Nephron progenitor cell (in vitro differentiated cells): ENCODE results near the gene JARID2.

Source experiments
- DNase-seq: peaks from one replicate; pipeline ENCODE4 v3.0.0; 2021
- H3K27ac Mint-ChIP-seq: 2 replicates; pipeline ENCODE4 v1.8.0; 2021; ENCODE audit warnings: mild to moderate bottlenecking, moderate library complexity, mixed read lengths
- H3K27me3 Mint-ChIP-seq: 2 replicates; pipeline ENCODE4 v1.8.0; 2021; ENCODE audit warnings: mild to moderate bottlenecking, low read depth, mixed read lengths; ENCODE audit not compliant: poor library complexity
- H3K36me3 Mint-ChIP-seq: 2 replicates; pipeline ENCODE4 v1.8.0; 2021; ENCODE audit warnings: low read depth, mixed read lengths
- H3K4me1 Mint-ChIP-seq: 2 replicates; pipeline ENCODE4 v1.8.0; 2021; ENCODE audit warnings: mixed read lengths
- H3K4me3 Mint-ChIP-seq: 2 replicates; pipeline ENCODE4 v1.8.0; 2021; ENCODE audit warnings: mild to moderate bottlenecking, moderate library complexity, mixed read lengths
- H3K9me3 Mint-ChIP-seq: 2 replicates; pipeline ENCODE4 v1.8.0; 2021; ENCODE audit warnings: mild to moderate bottlenecking, moderate library complexity, mixed read lengths
- TF ChIP-seq, protein P1 (sequence below): fragments of 200-600 bp; sonication (generic); IDR thresholded peaks from 2 replicates; pipeline ENCODE4 v1.5.0; 2021; ENCODE audit warnings: antibody characterized with exemption

JARID2 gene

DNA sequence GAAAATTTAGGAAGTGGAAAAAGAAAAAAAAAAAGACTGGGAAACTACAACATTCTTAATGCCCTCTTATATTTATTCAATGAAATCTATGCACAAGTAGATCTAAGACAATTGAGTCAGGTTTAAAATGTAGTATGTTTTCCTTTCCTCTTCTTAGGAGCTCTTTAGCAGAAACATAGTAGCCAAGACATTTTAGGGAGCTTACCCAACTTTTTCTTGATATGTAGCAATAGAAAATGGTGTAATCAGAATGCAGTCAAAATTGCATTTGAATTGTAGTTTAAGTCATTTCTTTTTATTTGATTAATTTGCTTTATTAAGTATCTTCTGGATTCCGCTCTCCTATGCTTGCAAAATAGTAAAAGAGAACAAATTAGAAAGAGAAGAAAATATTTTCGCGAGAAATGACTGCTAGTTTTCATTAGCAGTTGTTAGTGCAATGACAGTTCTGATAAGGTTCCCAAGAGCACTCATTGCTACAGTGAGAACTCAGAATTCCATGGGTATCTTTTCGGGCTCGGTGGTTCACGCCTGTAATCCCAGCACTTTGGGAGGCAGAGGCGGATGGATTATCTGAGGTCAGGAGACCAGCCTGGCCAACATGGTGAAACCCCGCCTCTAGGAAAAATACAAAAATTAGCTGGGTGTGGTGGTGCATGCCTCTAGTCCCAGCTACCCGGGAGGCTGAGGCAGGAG, 52.2 kb downstream of the JARID2 start:
- Mint-ChIP-seq H3K36me3 (peaks cover 16% of the 10 kb centered on the region), H3K9me3 (no peaks in the 10 kb centered on the region), H3K4me3 (no peak overlapping the region), H3K27me3 (no peaks in the 10 kb centered on the region), H3K27ac (no peak overlapping the region), H3K4me1 (peaks cover 71% of the 10 kb centered on the region)
- no peak for DNase-seq
- TF ChIP-seq, protein P1, sequence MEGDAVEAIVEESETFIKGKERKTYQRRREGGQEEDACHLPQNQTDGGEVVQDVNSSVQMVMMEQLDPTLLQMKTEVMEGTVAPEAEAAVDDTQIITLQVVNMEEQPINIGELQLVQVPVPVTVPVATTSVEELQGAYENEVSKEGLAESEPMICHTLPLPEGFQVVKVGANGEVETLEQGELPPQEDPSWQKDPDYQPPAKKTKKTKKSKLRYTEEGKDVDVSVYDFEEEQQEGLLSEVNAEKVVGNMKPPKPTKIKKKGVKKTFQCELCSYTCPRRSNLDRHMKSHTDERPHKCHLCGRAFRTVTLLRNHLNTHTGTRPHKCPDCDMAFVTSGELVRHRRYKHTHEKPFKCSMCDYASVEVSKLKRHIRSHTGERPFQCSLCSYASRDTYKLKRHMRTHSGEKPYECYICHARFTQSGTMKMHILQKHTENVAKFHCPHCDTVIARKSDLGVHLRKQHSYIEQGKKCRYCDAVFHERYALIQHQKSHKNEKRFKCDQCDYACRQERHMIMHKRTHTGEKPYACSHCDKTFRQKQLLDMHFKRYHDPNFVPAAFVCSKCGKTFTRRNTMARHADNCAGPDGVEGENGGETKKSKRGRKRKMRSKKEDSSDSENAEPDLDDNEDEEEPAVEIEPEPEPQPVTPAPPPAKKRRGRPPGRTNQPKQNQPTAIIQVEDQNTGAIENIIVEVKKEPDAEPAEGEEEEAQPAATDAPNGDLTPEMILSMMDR, result no peak

DNA sequence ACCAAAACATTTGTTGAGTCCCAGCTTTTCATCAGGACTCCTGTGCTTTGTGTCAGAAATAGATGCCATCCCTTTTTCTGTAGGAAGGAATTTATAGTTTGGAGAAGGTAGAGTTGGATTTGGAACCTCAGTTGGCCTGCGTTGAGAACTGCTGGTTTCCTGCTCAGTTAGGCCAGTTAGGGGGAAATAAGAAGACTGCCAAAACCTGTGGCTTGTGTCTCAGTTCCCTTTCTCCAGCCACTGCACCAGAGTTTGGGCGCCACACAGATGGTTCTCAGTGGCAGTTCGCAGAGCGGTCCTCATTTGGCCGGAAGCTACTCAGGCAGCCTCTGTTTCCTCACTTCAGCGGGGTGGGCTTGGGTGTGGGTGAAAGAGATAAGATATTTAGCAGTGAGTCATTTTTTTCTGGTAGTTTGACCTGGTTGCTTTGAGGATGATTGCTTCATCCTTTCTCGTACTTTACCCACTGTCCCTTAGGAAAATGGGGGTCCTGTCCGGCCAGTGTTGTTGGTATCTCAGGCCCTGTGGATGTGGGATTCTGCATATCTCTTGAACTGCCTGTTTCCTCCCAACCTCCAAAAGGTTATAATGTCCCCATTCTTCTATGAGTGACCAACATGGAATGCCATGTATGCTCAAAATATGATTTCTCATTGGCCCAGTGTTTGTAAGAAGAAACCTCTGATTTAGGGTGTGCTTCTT, 53.7 kb downstream of the JARID2 start:
- peaks cover 71% of the 10 kb centered on the region for H3K4me1 Mint-ChIP-seq

DNA sequence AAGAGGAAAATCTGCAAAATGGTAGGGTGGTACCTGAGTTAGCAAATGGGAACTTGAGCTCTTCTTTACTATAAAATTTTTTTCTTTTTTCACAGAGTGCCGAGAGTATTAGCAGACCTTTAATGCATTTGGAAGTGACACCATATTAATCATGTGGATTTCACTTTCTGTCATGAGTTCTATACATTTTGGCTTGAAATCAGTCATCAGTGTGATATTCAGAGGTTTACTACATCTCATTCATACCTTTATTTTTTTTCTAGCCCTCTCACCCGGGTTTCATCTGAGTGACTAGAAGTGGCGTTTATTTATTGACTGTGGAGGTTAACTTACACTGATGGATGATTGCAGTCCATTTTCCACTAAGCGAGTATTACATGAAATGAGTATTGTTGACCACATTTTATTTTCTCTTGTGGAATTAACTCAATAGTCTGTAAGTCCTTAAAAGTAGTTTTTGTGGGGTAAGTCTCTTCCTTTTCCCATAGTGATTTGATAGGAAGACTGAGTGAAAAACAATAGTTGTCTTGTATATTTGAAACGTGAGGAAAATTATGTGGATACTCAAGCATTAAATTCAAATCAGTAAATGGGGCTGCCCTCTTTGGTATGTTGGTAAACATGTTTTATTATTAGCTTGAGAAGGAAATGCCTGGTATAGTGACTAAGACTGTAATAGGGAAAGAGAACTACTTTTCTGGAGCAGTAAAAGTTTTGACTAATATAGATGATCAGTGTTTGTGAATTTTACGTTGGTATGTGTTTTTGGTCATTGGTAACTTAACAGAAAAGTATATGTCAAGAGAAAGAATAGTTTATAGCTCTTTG, 55.5 kb downstream of the JARID2 start:
- TF ChIP-seq, protein P1, result no peak
- Mint-ChIP-seq H3K4me1 (peaks cover 84% of the 10 kb centered on the region), H3K36me3 (peaks cover 7% of the 10 kb centered on the region), H3K9me3 (no peaks in the 10 kb centered on the region), H3K4me3 (no peak overlapping the region), H3K27ac (no peak overlapping the region), H3K27me3 (no peaks in the 10 kb centered on the region)
- no peak for DNase-seq

More for the DNA sequence above, 53.7 kb downstream of the JARID2 start:
- H3K27me3 Mint-ChIP-seq, result no peaks in the 10 kb centered on the region
- TF ChIP-seq, protein P1, result no peak
- peaks cover 9% of the 10 kb centered on the region for H3K36me3 Mint-ChIP-seq
- peak overlapping the region; percentile 44 for H3K27ac Mint-ChIP-seq
- no peak overlapping the region for H3K4me3 Mint-ChIP-seq
- no peaks in the 10 kb centered on the region for H3K9me3 Mint-ChIP-seq
- no peak for DNase-seq

GRCh38 chr6:15303162-15303919, 57.5 kb downstream of the JARID2 start:
- H3K27ac Mint-ChIP-seq, result peak overlapping the region; percentile 64
- peaks cover 87% of the 10 kb centered on the region for H3K4me1 Mint-ChIP-seq

DNA sequence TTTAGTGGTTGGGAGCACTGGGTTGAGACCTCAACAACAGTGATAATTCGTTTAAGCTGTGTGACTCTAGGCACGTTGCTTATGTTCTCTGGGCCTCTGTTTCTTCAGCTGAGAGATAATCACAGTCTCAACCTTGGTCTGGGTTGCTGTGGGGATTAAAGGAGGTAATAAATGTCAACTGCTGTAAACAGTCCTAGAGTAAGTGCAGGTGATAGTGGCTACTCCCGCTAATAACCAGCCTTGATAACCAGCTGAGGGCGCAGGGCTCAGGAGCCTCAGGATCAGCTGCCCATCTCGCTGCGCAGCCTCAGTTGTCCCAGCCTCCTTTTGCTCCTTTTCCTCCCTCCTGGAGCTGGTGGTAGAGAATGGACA, 58.0 kb downstream of the JARID2 start:
- TF ChIP-seq, protein P1, result no peak
- H3K4me3 Mint-ChIP-seq, result no peak overlapping the region
- no peaks in the 10 kb centered on the region for H3K9me3 Mint-ChIP-seq
- H3K27ac Mint-ChIP-seq, result peak overlapping the region; percentile 64
- H3K27me3 Mint-ChIP-seq, result no peaks in the 10 kb centered on the region
- DNase-seq, result no peak
- peaks cover 7% of the 10 kb centered on the region for H3K36me3 Mint-ChIP-seq
- H3K4me1 Mint-ChIP-seq, result peaks cover 89% of the 10 kb centered on the region

More at GRCh38 chr6:15303162-15303919, 57.5 kb downstream of the JARID2 start:
- Mint-ChIP-seq H3K9me3 (no peaks in the 10 kb centered on the region), H3K36me3 (peaks cover 7% of the 10 kb centered on the region), H3K4me3 (no peak overlapping the region), H3K27me3 (no peaks in the 10 kb centered on the region)
- TF ChIP-seq, protein P1, result no peak
- DNase-seq, result no peak
